GM12891 (cell line): ENCODE results near the gene SLC30A4.
"Not testable (repeated sequence)": the region's sequence is repeated elsewhere in the genome, so short reads cannot be mapped to it uniquely, and the experiment has no call there.

Experiments
- DNase-seq: peaks from one replicate; pipeline ENCODE4 v3.0.0; 2011; ENCODE audit warnings: low spot score; ENCODE audit not compliant: insufficient read length
- FAIRE-seq: peaks from 2 replicates; lab custom pipeline; 2011; peaks lifted over from hg19 to GRCh38; lab: Jason Lieb, UNC
- PAX5 ChIP-seq: IDR thresholded peaks from 2 replicates; pipeline ENCODE4 v1.6.1; 2011; ENCODE audit warnings: low read length, moderate library complexity, mild to moderate bottlenecking; ENCODE audit not compliant: insufficient read depth, severe bottlenecking
- POLR2A ChIP-seq: IDR thresholded peaks from 2 replicates; pipeline ENCODE4 v1.6.1; 2011; ENCODE audit warnings: low read depth, low read length, control low read depth
- POLR2AphosphoS5 ChIP-seq: IDR thresholded peaks from 2 replicates; pipeline ENCODE4 v1.6.1; 2011; ENCODE audit warnings: low read depth, low read length, control low read depth
- POU2F2 ChIP-seq: IDR thresholded peaks from 2 replicates; pipeline ENCODE4 v1.6.1; 2011; ENCODE audit warnings: low read depth, mild to moderate bottlenecking, control low read depth, low read length, moderate library complexity
- SPI1 ChIP-seq: IDR thresholded peaks from 2 replicates; pipeline ENCODE4 v1.6.1; 2011; ENCODE audit warnings: low read depth, low read length, control low read depth
- TAF1 ChIP-seq: IDR thresholded peaks from 2 replicates; pipeline ENCODE4 v1.6.1; 2011; ENCODE audit warnings: low read depth, low read length, control low read depth

The SLC30A4 gene

DNA sequence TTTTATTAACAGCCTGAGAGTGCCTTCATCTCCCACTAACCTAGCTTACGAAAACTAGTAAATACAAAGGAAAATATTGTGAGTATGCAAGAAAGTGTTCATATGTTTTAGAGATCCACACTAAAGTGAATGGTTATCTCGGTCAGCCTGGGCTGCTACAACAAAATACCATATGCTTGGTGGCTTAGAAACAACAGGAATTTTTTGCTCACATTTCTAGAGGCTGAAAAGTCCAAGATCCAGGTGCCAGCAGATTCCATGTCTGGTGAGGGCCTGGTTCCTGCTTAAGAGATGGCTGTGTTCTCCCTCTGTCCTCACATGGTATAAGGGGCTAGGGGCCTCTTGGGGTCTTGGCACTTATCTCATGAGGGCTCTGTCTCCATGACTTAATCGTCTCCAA lies 20.5 kb upstream of the SLC30A4 start:
- TF ChIP-seq PAX5 (no peak), POLR2AphosphoS5 (no peak), TAF1 (no peak), SPI1 (no peak), POLR2A (no peak), POU2F2 (no peak)
- no peak for DNase-seq
- FAIRE-seq, result no peak

DNA sequence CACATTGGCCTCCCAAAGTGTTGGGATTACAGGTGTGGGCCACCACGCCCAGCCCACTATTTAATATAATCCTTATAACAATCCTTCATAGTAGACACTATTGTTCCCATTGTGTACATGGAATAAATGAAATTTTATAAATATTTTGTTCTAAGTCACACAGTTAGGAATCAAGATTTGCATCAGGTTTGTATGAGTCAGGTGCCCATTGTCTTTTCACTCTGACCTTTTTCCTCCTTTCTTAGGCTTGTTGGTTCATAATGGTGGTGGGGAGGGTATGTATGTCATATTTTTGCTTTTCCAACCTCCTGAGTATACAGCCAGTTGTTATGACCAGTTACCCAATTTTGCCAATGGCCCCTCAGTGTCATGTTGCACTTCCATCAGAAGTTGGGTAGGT lies 18.0 kb upstream of the SLC30A4 start:
- TF ChIP-seq POLR2A (no peak), SPI1 (no peak), TAF1 (no peak), POU2F2 (no peak)
- no peak for FAIRE-seq
- no peak for DNase-seq

DNA sequence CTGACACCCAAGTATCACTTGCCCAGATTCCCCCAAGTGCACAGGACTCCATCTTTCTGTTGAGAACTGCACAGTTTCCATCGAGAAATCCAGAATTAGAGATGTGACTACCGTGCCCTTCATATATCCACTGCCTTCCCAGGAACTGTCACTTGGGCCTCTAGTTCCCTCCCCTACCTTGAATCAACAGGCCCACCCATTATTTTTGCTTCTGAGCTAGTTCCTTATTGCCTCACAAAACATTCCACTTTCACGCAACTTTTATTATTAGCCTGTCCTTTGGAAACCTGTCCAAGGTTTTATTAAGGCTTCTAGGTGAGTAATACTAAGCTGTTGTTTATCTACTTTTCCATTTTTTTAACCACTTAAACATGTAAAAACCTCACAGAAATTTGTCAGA lies 17.1 kb upstream of the SLC30A4 start:
- no peak for DNase-seq
- no peak for TF ChIP-seq TAF1
- no peak for TF ChIP-seq POLR2AphosphoS5
- no peak for TF ChIP-seq POU2F2
- no peak for TF ChIP-seq PAX5
- no peak for TF ChIP-seq SPI1
- no peak for TF ChIP-seq POLR2A

DNA sequence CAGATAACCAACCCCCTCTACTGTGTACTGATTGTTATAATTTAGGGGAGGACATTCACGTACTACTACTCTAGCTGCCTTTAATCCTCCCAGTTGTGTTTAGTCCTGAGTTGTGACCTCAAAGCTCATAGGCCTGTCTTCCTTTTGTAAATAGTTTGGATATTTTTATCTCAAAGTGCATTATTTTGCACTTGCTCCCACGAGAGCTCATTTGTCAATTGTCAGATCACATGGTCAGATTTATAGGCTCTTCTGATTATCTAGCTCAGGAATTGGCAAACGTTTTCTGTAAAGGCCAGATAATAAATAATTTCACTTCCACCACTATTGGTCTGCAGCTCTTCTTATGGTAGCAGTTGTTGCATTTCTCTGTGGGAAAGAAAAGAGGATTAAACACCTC lies 14.4 kb upstream of the SLC30A4 start:
- FAIRE-seq (no peak), DNase-seq (no peak)
- TF ChIP-seq SPI1, result no peak
- TF ChIP-seq POU2F2, result no peak
- no peak for TF ChIP-seq PAX5
- TF ChIP-seq POLR2AphosphoS5, result no peak
- TF ChIP-seq TAF1, result no peak

More for the DNA sequence above, 17.1 kb upstream of the SLC30A4 start:
- no peak for FAIRE-seq

DNA sequence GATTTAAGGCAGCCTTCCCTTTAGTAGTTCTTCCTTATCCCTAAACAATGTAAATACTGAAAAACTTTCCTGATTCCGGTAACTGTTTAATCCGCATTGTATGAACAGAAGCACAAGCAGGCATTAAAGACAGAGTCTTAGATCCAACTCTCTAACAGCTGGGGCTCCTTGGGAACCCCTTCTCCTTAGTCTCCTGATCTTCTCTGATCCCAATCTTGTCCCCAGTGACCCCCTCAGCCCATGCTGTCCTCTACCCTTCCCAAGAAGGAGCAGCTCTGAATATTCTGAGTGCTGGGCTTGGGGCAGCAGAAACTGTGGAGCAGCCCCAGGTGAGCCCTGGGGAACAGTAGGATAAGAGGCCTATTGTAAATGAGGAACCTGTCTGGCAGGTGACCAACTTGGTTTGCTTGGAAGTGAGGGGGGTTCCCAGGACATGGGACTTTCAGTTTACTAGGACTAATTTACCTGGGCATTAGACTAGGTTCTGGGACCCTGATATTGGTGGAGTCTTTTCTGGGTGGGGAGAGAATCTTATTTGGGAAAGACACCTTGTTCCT lies 13.0 kb upstream of the SLC30A4 start:
- FAIRE-seq (no peak), DNase-seq (no peak)
- TF ChIP-seq POLR2A, result no peak
- TF ChIP-seq SPI1, result no peak
- no peak for TF ChIP-seq TAF1
- TF ChIP-seq PAX5, result no peak
- TF ChIP-seq POLR2AphosphoS5, result no peak
- no peak for TF ChIP-seq POU2F2

DNA sequence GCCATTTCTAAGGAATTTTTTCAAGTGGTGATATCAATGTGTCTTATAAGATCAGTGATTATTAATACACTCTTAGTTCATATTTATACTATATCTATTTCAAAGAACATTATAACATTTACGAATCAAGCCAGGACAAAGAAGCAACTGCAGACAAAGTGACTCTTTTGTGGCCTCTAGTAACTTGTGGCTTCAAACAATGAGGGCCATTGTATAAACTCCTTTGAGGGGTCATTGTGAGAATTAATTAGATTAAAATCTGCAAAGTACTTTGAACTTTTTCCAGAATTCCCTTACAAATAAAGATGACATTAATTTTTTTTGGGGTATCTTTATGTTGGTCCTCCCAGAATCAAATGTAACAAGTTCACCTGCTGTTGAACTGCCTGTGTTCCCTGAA lies 12.3 kb upstream of the SLC30A4 start:
- DNase-seq (no peak), FAIRE-seq (no peak)
- TF ChIP-seq POU2F2, result no peak

DNA sequence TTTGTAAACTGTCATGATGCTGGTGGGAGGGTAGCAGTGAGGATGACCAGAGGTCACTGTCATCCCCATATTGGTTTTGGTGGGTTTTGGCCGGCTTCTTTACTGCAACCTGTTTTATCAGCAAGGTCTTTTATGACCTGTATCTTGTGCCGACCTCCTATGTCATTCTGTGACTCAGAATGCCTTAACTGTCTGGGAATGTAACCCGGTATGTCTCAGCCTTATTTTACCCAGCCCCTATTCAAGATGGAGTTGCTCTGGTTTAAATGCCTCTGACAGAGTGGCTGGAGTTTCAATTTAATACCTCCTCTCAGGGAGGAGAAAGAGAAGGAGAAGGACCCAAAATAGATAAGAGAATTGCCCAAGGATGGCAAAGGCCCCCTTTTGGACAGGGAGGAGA lies 10.3 kb upstream of the SLC30A4 start:
- not testable (repeated sequence) for FAIRE-seq

DNA sequence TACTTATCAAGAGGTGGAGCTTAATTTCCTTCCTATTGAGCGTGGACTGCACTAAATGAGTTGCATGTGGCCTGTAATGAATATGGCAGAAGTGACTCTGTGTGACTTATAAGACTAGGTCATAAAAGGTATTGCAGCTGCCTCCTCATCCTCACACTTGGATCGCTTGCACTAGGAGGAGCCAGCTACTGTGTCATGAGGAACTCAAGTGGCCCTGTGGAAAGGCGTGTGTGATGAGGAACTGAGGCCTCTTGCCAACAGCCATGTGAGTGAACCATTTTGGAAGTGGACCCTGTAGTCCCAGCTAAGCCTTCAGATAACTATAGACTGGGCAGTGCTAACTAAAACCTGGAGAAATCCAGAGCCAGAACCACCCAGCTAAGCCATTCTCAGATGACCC lies 7.1 kb upstream of the SLC30A4 start:
- TF ChIP-seq POLR2A, result no peak
- TF ChIP-seq POU2F2, result no peak
- no peak for TF ChIP-seq PAX5
- TF ChIP-seq TAF1, result no peak
- no peak for TF ChIP-seq SPI1
- no peak for TF ChIP-seq POLR2AphosphoS5
- FAIRE-seq, result no peak
- DNase-seq, result no peak

More for the DNA sequence above, 10.3 kb upstream of the SLC30A4 start:
- not testable (repeated sequence) for DNase-seq

DNA sequence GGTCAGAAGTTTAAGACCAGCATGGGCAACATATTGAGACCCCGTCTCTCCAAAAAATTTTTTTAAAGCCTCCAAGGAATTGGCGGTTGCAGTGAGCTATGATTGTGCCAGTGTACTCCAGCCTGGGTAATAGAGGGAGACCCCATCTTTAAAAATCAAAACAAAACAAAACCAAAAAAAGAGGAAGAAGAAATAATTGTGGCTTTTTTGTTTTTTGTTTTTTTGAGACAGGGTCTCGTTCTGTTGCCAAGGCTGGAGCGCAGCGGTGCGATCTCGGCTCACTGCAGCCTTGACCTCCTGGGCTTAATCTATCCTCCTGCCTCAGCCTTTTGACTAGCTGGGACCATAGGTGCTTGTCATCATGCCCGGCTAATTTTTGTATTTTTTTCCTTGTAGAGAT lies 4.5 kb upstream of the SLC30A4 start:
- no peak for DNase-seq
- FAIRE-seq, result no peak
- TF ChIP-seq POU2F2 (no peak), PAX5 (no peak), POLR2AphosphoS5 (no peak), POLR2A (no peak), TAF1 (no peak), SPI1 (no peak)

DNA sequence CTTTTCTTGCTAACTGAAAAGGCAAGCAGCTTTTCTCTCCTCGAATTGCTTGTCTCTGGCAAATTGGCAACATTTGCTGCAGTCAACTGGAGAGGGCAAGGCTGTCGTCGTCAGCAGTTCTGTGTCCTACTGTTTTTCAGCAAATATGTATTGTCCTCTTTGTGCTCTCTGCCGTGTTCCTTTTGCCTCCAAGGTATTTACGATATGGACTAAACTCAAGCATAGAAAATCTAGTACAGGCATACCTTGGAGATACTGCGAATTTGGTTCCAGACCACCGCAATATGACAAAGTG lies 558 bp upstream of the SLC30A4 start:
- no peak for TF ChIP-seq PAX5
- no peak for TF ChIP-seq POLR2AphosphoS5
- TF ChIP-seq POLR2A, result no peak
- no peak for TF ChIP-seq TAF1
- no peak for TF ChIP-seq SPI1
- no peak for TF ChIP-seq POU2F2
- FAIRE-seq (no peak), DNase-seq (no peak)

DNA sequence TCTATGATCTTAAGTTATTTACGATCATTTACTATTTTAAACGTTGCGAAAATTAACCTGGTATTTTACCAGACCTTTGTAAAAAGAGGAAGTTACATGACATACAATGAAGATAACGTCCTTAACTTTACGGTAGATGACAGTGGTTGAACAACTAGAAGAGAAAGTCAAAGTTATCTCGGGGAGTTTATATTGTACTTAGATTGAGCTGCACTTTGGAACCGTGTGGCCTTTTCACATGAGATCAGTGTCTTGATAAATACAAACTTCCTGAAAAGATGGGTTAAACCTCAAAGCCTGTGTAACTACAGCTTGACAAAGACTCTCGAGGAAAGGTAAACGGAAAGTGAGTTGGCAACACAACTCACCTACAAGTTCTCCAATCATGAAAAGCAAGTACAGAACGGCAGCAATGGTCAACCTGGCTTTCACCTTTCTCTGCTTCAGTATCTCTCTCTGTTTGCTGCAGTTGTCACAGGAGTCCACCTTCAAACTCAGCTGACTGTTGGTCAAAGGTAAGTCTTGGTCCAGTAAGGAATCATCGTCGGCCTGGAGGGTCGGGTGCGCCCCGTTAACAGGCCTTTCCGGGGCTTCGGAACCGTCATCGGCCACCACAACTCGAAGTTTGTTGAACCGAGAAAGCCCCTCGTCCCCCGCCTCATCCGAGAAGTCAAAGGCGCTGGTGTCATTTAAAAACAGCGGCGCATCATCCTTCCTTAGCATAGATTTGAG lies 793 bp downstream of the SLC30A4 start:
- TF ChIP-seq SPI1 (no peak), POLR2A (no peak)
- FAIRE-seq (no peak), DNase-seq (peak; percentile 13)

DNA sequence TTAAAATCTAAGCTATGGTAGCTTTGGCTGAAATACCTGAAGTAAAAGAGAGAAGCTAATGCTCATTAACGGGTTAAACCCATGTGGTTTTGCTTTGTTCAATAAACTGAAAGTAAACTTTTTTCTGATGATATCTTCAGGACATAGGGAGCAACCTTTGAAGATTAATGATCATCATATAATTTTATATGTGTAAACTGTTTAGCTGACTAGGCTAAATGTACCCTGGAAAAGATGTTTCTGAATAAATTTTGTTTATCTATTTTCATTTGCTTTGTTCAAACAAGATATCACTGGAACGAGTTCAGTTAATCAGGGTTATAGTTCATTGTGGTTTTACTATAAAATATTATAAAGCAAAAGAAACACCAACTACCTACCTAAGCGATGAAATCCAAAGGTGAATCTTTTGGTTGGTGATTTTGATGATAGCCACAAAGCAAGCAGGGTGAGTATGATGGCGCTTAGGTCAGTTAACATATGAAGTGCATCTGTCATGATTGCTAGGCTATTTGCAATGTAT lies 11.7 kb downstream of the SLC30A4 start:
- no peak for DNase-seq
- TF ChIP-seq SPI1, result no peak
- no peak for TF ChIP-seq POU2F2
- TF ChIP-seq PAX5, result no peak
- no peak for TF ChIP-seq POLR2AphosphoS5
- TF ChIP-seq POLR2A, result no peak
- FAIRE-seq, result no peak

DNA sequence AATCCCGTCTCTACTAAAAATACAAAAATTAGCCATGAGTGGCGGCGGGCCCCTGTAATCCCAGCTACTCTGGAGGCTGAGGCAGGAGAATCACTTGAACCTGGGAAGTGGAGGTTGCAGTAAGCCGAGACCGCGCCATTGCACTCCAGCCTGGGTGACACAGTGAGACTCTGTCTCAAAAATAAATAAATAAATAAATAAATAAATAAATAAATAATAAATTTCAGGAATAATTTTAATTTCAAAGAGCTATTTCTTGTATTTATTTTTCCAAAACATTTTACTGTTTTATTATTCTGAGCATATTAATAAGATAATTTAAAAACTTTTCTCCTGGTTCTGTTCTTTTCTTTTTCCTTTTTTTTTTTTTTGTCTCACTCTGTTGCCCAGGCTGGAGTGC lies 15.4 kb downstream of the SLC30A4 start:
- not testable (repeated sequence) for DNase-seq, FAIRE-seq
